Endodermal cell (in vitro differentiated cells): ENCODE measurements around the gene RSPH9. TPM values are rescaled to one million over a fixed set of nuclear protein-coding genes. Genes with fewer than 3 reads are reported as not detected.

Experiments
- DNase-seq: peaks from one replicate; pipeline ENCODE4 v3.0.0-alpha.2; 2017
- H3K27ac ChIP-seq: 2 replicates; pipeline ENCODE4 v1.5.1; 2013; ENCODE audit warnings: mild to moderate bottlenecking, low read depth, low read length, moderate library complexity
- H3K27me3 ChIP-seq: 2 replicates; pipeline ENCODE4 v1.6.1; 2013; ENCODE audit warnings: mild to moderate bottlenecking, low read length, moderate library complexity; ENCODE audit not compliant: insufficient read depth, control insufficient read depth, poor library complexity, severe bottlenecking
- H3K36me3 ChIP-seq: 2 replicates; pipeline ENCODE4 v1.7.0; 2013; ENCODE audit warnings: mild to moderate bottlenecking, low read length, moderate library complexity; ENCODE audit not compliant: control insufficient read depth, insufficient read depth
- H3K4me1 ChIP-seq: one replicate; pipeline ENCODE4 v1.7.0; 2013; ENCODE audit warnings: low read length; ENCODE audit not compliant: control insufficient read depth, insufficient read depth
- H3K4me3 ChIP-seq: 2 replicates; pipeline ENCODE4 v1.5.1; 2013; ENCODE audit warnings: mild to moderate bottlenecking, low read length, moderate library complexity
- H3K9ac ChIP-seq: 2 replicates; pipeline ENCODE4 v1.6.1; 2013; ENCODE audit warnings: mild to moderate bottlenecking, low read length, moderate library complexity; ENCODE audit not compliant: poor library complexity, severe bottlenecking; ENCODE audit errors: extremely low read depth
- H3K9me3 ChIP-seq: 2 replicates; pipeline ENCODE4 v1.6.1; 2013; ENCODE audit warnings: mild to moderate bottlenecking, low read length, moderate library complexity; ENCODE audit not compliant: control insufficient read depth
- H3K27ac Mint-ChIP-seq: 2 replicates; pipeline ENCODE4 v1.8.0; 2020; ENCODE audit warnings: mixed read lengths
- H3K27me3 Mint-ChIP-seq: 2 replicates; pipeline ENCODE4 v1.8.0; 2021; ENCODE audit warnings: mild to moderate bottlenecking, mixed read lengths; ENCODE audit not compliant: insufficient read depth
- H3K36me3 Mint-ChIP-seq: 2 replicates; pipeline ENCODE4 v1.8.0; 2020; ENCODE audit warnings: low read depth, mixed read lengths
- H3K4me1 Mint-ChIP-seq: 2 replicates; pipeline ENCODE4 v1.8.0; 2020; ENCODE audit warnings: mixed read lengths
- H3K4me3 Mint-ChIP-seq: 2 replicates; pipeline ENCODE4 v1.8.0; 2020; ENCODE audit warnings: mild to moderate bottlenecking, moderate library complexity, mixed read lengths
- H3K9me3 Mint-ChIP-seq: 2 replicates; pipeline ENCODE4 v1.8.0; 2020; ENCODE audit warnings: mild to moderate bottlenecking, mixed read lengths
- WGBS, 2 experiments: methylation state at CpG; one replicate each; pipeline versions ENCODE4 v1.1.5 to v1.1.7; 2013; ENCODE audit warnings: missing lambda C conversion rate in 2 of 2, mixed read lengths in 1 of 2; ENCODE audit not compliant: insufficient coverage in 1 of 2, insufficient read length in 1 of 2; 5-methylcytosine and 5-hydroxymethylcytosine counted together
- total RNA-seq, 2 donors: library from RNA; stranded (reverse); fragmentation: NEBNext Ultra II Directional in 1 of 2; extraction: Animal tissue kit (Norgen Biotek cat#: 25700) in 1 of 2; gene quantifications; 2 replicates in 1 of 2; 3 replicates in 1 of 2; pipeline ENCODE4 v1.2.1, GENCODE V29; 2021
- TF ChIP-seq, protein P1 (sequence below): fragments of 200-600 bp; sonication (generic); conservative IDR thresholded peaks from 2 replicates; pipeline ENCODE4 v1.5.0; 2021; ENCODE audit warnings: antibody characterized with exemption, mild to moderate bottlenecking

Gene RSPH9
- total RNA-seq, 2 donors from 2014 or later = 0.44 to 0.64 TPM

GRCh38 chr6:43666196-43666920 is 21.5 kb downstream of the RSPH9 start:
- no peak for DNase-seq
- WGBS, 2 experiments = 77 to 86% methylated on average over 6 to 13 of the region's 13 CpGs
- Histone ChIP-seq H3K9ac (no peak overlapping the region), H3K9me3 (no peaks in the 10 kb centered on the region), H3K4me1 (peaks cover 18% of the 10 kb centered on the region), H3K4me3 (no peak overlapping the region), H3K36me3 (peaks cover 11% of the 10 kb centered on the region), H3K27ac (no peak overlapping the region), H3K27me3 (no peaks in the 10 kb centered on the region)
- peaks cover 5% of the 10 kb centered on the region for H3K9me3 Mint-ChIP-seq
- H3K4me3 Mint-ChIP-seq = no peak overlapping the region
- no peak overlapping the region for H3K27ac Mint-ChIP-seq
- peaks cover 2% of the 10 kb centered on the region for H3K27me3 Mint-ChIP-seq
- H3K36me3 Mint-ChIP-seq = peaks cover 12% of the 10 kb centered on the region
- TF ChIP-seq, protein P1, sequence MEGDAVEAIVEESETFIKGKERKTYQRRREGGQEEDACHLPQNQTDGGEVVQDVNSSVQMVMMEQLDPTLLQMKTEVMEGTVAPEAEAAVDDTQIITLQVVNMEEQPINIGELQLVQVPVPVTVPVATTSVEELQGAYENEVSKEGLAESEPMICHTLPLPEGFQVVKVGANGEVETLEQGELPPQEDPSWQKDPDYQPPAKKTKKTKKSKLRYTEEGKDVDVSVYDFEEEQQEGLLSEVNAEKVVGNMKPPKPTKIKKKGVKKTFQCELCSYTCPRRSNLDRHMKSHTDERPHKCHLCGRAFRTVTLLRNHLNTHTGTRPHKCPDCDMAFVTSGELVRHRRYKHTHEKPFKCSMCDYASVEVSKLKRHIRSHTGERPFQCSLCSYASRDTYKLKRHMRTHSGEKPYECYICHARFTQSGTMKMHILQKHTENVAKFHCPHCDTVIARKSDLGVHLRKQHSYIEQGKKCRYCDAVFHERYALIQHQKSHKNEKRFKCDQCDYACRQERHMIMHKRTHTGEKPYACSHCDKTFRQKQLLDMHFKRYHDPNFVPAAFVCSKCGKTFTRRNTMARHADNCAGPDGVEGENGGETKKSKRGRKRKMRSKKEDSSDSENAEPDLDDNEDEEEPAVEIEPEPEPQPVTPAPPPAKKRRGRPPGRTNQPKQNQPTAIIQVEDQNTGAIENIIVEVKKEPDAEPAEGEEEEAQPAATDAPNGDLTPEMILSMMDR = no peak
- peaks cover 36% of the 10 kb centered on the region for H3K4me1 Mint-ChIP-seq

- H3K4me3 ChIP-seq = no peak overlapping the region
- WGBS, 2 experiments = 0 to 18% methylated on average over 3 to 16 of the region's 16 CpGs
- no peaks in the 10 kb centered on the region for H3K27me3 ChIP-seq
- TF ChIP-seq, protein P1 = peak; percentile 95
- H3K4me1 ChIP-seq = peaks cover 18% of the 10 kb centered on the region
- peak overlapping the region; percentile 26 for H3K27ac ChIP-seq
- H3K36me3 ChIP-seq = peaks cover 16% of the 10 kb centered on the region
- Mint-ChIP-seq H3K27ac (peak overlapping the region; percentile 82), H3K27me3 (peaks cover 2% of the 10 kb centered on the region), H3K4me3 (peak overlapping the region; percentile 37), H3K9me3 (no peaks in the 10 kb centered on the region), H3K36me3 (peaks cover 13% of the 10 kb centered on the region), H3K4me1 (peaks cover 36% of the 10 kb centered on the region)
- H3K9me3 ChIP-seq = no peaks in the 10 kb centered on the region
- H3K9ac ChIP-seq = no peak overlapping the region
- DNase-seq = peak; percentile 98
Observed at GRCh38 chr6:43667245-43668150, 22.7 kb downstream of the RSPH9 start.

GRCh38 chr6:43668151-43669028 is 23.6 kb downstream of the RSPH9 start:
- whole genome bisulfite sequencing, 2 experiments = 23 to 38% methylated on average over 7 to 17 of the region's 17 CpGs
- Histone ChIP-seq H3K9me3 (no peaks in the 10 kb centered on the region), H3K4me3 (no peak overlapping the region), H3K27me3 (no peaks in the 10 kb centered on the region), H3K36me3 (peaks cover 22% of the 10 kb centered on the region), H3K4me1 (peaks cover 18% of the 10 kb centered on the region), H3K9ac (no peak overlapping the region), H3K27ac (no peak overlapping the region)
- H3K27me3 Mint-ChIP-seq = peaks cover 2% of the 10 kb centered on the region
- H3K4me3 Mint-ChIP-seq = peak overlapping the region; percentile 37
- no peaks in the 10 kb centered on the region for H3K9me3 Mint-ChIP-seq
- TF ChIP-seq, protein P1 = peak; percentile 73
- H3K36me3 Mint-ChIP-seq = peaks cover 17% of the 10 kb centered on the region
- H3K27ac Mint-ChIP-seq = peak overlapping the region; percentile 82
- H3K4me1 Mint-ChIP-seq = peaks cover 36% of the 10 kb centered on the region
- DNase-seq = peak; percentile 92
